Left lobe of liver (tissue), 2 donors: ENCODE results near the gene CACHD1. TPM values are rescaled to one million over a fixed set of nuclear protein-coding genes. Genes with fewer than 3 reads are reported as not detected.

Experiments used
- ATAC-seq: fragments of 200-7000 bp; cut with Tn5 transposase; one replicate; pipeline ENCODE4 v1.9.1; 2020; ENCODE audit warnings: mild to moderate bottlenecking, moderate library complexity
- DNase-seq: peaks from one replicate; pipeline ENCODE4 v3.0.0-alpha.2; 2020; ENCODE audit warnings: low spot score
- total RNA-seq: library from RNA; stranded (reverse); gene quantifications from one replicate; pipeline ENCODE4 v1.2.1, GENCODE V29; 2021
- donor health status: DM: no; HTN: no; CAD: no; lungs with moderate emphysema.
- donor health status: DM: no; HTN: yes; CAD: no.

The CACHD1 gene
- total RNA-seq, 1 donor from 2014 or later, result 1.0 TPM

DNA sequence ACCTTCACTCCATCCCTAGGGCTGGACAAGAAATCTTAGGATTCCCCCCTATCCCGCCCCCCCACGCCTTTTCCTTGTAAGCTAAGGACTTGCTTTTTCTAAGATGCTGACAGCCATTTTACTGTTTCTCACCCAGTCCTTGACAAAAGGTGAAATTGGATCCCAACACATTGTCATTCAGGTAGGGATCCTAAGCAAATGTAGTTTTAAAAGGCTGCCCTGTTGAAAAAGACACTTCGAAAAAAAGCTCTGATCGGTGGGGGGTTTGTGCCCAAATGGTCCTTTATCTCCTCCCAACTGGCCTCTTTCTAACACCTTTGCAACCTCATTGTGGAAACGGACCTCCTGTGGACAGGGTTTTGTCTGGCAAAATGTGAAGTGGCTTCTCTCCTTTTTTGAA lies 2.9 kb downstream of the CACHD1 start:
- no peak for DNase-seq

GRCh38 chr1:64473367-64473766 lies 3.4 kb downstream of the CACHD1 start:
- ATAC-seq, result no peak

More for the DNA sequence above, 2.9 kb downstream of the CACHD1 start:
- ATAC-seq, result no peak

GRCh38 chr1:64474133-64474532 lies 4.2 kb downstream of the CACHD1 start:
- ATAC-seq (no peak), DNase-seq (no peak)

More at GRCh38 chr1:64473367-64473766, 3.4 kb downstream of the CACHD1 start:
- DNase-seq, result no peak

- DNase-seq, result peak; percentile 51
- ATAC-seq, result no peak
Measured at GRCh38 chr1:64474665-64475439, 4.9 kb downstream of the CACHD1 start.

DNA sequence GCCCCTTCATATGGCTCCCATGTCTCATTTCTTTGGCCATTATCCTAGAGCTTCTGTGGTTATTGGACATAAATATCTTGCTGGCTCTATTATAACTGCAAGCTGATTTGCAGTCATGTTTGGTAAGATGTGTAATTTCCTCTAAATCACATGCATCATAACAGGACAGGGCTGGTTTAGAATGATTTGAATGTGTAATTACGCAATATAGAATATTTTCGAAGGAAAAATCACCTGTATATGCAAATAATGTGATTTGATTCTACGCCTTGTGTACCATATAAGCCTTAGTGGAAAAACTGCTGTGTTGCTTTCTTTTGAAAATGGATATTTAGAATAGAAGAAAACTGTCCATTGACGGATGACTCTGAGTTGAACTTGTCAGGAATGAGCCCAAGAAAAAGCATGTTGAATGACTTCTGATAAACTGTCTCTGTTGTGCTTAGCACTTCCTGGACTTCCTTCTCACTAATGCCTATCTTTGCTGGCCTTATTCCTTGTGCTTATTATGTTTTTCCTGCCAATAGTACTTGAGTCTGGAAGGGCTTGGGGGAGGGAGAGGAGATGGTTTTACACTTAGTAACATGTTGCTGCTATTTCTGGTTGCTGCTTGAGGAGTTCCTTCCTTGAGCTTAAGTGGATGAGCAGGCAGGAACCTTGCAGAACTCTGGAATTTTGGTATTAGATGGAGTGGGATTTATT lies 6.5 kb downstream of the CACHD1 start:
- DNase-seq (no peak), ATAC-seq (peak; percentile 39)

DNA sequence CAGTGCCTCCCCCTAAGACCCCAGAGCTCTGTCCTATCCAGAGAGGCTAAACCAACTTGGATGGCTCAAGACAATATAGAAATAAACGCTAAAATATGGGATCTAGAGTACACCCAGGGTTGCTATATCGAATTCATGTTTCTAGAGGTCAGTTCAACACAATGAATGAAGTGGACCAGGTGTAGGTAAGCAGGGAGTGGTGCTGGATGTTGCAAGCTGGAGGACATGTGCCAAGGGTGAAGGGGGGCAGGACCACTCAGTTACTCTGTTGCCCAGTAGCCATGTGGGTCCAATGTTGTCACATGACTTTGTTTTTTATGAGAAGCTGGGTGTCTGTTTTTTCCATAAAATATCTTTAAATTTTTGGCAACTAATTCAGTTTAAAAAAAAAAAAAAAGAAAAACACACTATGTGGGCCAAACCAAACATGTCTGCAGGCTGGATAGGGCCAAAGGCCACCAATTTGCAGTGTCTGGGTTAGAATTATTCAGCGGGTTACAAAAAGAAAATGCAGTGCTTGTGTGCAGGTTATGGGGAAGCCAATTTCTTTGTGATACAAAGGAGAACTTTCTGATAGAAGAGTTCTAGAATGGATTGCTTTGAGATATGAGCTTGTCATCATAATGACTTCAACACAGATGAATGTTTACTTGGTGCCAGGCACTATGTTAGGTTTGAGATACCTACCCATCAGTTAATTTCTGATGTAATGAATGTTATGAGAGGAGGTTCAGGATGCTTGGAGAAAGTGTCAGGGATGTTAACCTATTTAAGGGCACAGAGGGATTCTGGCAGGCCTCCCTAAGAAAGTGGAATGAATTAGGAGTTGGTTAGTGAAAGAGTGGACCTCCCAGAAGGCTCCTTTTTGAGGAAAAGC lies 8.9 kb downstream of the CACHD1 start:
- peak; percentile 60 for DNase-seq
- ATAC-seq, result peak; percentile 87

DNA sequence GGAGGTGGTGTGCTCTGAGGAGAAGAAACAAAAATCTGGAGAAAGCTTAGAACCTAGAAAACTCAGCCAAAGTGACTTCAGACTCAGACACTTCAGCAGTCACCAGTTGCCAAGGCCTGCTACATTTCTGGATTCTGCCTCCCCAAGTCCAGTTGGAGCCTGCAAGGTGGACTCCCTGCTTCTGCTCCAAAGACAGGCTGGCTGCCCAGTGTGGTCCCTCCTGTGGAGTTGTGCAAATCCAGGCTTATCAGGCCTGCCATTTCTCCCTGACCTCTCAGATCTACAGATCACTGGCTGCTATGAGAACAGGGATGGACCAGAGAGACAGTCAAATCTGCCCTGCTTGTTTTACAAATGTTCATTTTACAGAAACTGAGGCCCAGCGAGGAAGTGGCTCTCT lies 9.9 kb downstream of the CACHD1 start:
- peak; percentile 57 for DNase-seq
- peak; percentile 56 for ATAC-seq

DNA sequence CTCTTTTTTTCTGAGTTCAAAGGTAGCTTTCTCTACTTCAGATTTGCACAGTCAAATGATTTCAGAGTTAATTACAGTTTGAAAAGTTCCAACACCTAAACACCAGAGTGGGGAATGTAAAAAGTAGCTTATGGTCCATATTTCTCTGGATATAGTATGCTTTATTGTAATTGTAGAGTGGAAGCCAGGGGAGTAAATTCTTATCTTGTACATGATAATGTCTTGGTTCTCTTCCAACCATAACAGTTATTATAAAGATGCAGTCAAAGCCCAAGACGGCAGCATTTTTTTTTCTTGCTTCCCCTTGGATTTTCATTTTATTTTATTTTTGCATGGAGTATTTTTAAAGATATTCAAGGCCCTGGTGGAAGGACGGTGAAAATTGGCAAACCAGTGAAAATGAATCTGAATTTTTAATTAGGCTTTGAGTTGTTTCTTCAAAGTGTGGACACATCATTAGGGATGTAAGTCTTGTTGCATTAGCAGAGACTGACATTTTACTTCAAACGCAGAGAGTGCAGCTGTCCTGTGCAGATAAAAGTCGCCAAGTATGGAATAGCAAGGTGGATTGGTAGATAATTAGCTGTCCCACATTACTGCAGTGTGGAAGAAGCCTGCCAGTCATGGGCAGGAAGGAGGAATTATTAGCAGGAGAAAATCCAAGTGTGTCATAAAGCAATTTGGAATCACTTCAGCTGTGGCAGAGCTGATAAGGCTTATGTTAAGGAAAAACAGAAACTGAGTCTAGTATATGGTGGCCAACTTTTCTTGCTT lies 11.3 kb downstream of the CACHD1 start:
- no peak for DNase-seq

GRCh38 chr1:64482128-64482527 lies 12.2 kb downstream of the CACHD1 start:
- DNase-seq (no peak), ATAC-seq (no peak)

More for the DNA sequence above, 11.3 kb downstream of the CACHD1 start:
- no peak for ATAC-seq

DNA sequence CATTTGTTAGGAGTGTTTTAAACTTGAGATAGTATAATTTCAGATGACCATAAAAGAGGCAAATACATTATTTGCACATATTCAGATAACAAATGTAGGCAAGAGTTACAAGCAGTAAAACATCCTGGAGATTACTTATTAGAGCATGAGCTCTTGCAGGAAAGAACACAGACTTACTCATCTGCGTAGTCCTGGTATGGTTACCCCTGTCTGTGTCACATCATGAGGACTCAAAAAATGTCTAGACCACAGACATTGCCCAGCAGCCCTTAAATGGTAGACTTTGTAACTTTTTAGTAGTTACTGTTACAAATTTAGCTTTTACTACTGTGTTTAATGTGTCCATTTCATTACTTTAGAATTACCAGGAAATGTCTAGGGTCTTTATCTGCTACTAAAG lies 12.8 kb downstream of the CACHD1 start:
- DNase-seq (no peak), ATAC-seq (no peak)

DNA sequence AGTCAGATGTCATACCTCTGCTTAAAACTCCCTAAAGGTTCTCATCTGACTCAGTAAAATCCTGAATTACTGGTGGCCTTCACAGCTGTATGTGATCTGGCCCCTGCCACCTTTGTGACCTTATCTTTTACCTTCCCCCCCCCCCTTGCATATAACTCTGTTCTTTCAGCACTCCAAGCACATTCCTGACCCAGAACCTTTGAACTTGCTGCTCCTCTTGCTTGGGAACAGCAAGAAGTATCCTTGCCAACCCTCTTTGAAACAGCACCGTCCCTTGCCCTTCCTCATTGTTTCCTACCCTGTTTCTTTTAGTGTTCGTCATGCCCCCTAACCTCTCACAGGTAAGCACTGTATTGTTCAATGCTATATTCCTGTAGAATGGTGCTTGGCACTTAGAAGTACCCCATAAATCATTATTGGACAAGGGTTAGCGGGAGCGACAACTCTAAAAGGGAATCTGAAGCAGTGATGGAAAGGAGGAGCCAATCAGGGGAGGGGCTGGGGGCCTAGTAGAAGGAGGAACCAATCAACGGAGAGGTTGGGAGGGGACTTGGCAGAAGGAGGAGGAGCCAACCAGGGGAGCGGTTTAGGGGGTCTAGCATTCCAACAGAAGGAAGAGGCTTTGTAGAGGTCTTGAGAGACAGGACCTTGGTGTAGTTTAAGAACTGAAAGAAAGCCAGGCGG lies 13.9 kb downstream of the CACHD1 start:
- ATAC-seq (no peak), DNase-seq (no peak)

- ATAC-seq, result no peak
- no peak for DNase-seq
Measured at GRCh38 chr1:64484651-64485050, 14.7 kb downstream of the CACHD1 start.

DNA sequence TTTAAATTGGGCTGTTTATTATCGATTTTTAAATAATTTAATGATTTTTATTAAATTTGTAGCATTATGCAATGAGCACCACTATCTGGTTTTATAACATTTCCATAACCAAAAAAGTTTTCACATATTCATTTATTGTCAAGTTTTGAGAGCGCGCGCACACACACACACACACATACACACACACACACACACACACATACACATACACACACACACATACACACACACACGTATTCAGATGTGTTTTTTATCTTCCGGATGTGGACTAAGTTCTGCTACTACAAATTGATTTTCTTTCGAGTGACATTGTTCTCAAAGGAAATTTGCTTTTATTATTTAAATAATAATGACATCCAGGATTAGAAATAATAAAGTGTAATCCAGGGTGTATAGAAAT lies 16.3 kb downstream of the CACHD1 start:
- ATAC-seq (no peak), DNase-seq (no peak)

DNA sequence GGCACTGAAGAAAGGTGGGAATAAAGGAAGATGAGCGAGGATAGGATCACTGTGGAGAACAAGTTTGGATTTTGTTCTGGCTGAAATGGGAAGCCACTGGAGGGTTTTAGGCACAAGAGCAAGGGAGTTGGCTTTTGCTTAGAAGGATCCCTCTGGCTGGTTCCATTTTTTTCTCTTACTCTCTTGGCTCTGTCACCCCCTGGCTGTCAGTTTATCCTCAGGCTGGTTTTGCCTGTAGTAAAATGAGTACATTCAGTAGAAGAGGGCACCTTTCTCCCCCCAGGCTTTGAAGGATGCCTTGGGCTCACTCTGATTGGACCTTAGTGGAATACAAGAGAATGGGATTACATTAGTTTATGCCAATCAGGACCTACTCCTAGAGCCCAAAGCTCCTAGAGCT lies 17.1 kb downstream of the CACHD1 start:
- DNase-seq (no peak), ATAC-seq (peak; percentile 61)

DNA sequence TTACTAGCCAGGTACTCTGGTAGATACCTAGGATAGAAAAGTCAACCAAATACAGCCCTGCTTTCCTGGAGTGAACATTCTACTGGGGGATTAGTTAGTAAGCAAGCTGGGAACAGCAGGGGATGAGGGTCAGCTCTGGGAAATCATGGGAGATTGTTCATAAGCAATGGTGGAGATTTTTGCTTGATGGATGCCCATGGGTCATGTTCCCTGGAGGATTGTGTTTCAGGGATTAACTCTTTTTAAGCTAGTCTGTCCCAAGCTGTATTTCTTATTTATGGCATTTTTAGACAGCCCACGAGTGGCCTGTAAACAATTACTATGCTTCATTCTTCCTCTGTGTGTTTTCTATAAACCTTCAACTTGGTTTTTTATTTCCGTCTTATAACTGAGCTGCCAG lies 18.9 kb downstream of the CACHD1 start:
- no peak for ATAC-seq
- no peak for DNase-seq

GRCh38 chr1:64489707-64490106 lies 19.8 kb downstream of the CACHD1 start:
- no peak for ATAC-seq
- DNase-seq, result no peak

GRCh38 chr1:64490213-64490818 lies 20.4 kb downstream of the CACHD1 start:
- no peak for DNase-seq
- ATAC-seq, result peak; percentile 61

DNA sequence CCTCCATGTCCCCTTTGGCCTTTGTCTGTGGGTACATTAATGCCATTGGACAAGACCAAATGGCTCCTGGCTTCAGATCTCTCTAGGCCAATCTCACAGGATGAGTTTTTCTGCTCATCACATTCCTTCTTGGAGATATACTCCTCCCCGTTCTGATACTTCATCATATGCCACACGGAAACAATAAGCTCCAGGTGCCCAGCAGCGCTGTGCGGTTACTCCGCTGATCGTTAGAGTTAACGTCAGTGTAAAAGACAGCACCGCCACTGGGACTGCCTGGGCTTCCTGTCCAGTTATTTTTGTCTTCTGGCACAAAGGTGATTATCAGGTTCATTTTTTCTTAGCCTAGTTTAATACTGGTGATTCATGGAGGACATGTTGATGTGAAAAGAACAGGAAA lies 22.5 kb downstream of the CACHD1 start:
- no peak for ATAC-seq
- no peak for DNase-seq

DNA sequence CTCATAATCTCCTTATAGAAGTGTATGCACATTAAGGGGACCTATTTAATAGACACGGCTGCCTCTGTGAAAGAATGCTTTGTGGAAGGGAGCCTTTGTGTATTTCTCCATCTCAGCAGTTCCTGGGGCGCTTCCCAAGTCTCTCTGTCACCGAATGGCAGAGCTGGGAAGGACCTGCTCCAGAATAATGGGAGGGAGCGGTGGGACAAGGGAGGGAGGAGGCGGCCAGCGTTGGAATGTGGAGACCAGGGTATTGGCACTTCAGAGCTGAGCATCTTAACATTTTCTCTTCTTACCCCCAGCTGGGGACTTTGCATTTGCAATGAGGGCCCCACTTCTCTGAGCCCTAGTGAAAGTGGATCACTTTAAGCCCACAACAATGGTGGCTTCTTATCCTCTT lies 23.9 kb downstream of the CACHD1 start:
- no peak for DNase-seq
- ATAC-seq, result no peak

- DNase-seq, result no peak
- ATAC-seq, result no peak
Measured at GRCh38 chr1:64494659-64495058, 24.7 kb downstream of the CACHD1 start.
